Measurements from ENCODE around the gene MPZL3.
A peak's percentile ranks its signal among the peaks of the same experiment; 100 is the strongest.

MPZL3 gene

GRCh38 chr11:118265954-118266353 lies 13.8 kb upstream of the MPZL3 start:
- TF ChIP-seq ZFX (IDR thresholded peaks at IDR 0.05; ENCODE audit: borderline replicate concordance) (no peak), CTCF (IDR thresholded peaks at IDR 0.05) (no peak)

GRCh38 chr11:118264569-118265465 lies 12.7 kb upstream of the MPZL3 start:
- H3K27ac ChIP-seq = peak overlapping the region; percentile 85
- TF ChIP-seq CTCF (IDR thresholded peaks at IDR 0.05) = no peak
- TF ChIP-seq ZFX (IDR thresholded peaks at IDR 0.05; ENCODE audit: borderline replicate concordance) = no peak

More at GRCh38 chr11:118265954-118266353, 13.8 kb upstream of the MPZL3 start:
- H3K27ac ChIP-seq = no peak overlapping the region

GRCh38 chr11:118263695-118264568 lies 11.8 kb upstream of the MPZL3 start, which contains the start of gene MPZL2:
MPZL2 (minus strand) TSS chr11:118264297; CDS start chr11:118264153, 144 bp downstream.
- H3K27ac ChIP-seq = peak within 1 kb of the TSS; percentile 85
- peak; percentile 40 for TF ChIP-seq CTCF (IDR thresholded peaks at IDR 0.05)
- TF ChIP-seq ZFX (IDR thresholded peaks at IDR 0.05; ENCODE audit: borderline replicate concordance) = no peak

GRCh38 chr11:118263112-118263511 lies 10.9 kb upstream of the MPZL3 start:
- TF ChIP-seq ZFX (IDR thresholded peaks at IDR 0.05; ENCODE audit: borderline replicate concordance) = no peak
- TF ChIP-seq CTCF (IDR thresholded peaks at IDR 0.05) = no peak
- H3K27ac ChIP-seq = peak overlapping the region; percentile 85

GRCh38 chr11:118260353-118260752 lies 8.2 kb upstream of the MPZL3 start:
- no peak for TF ChIP-seq CTCF (IDR thresholded peaks at IDR 0.05)
- no peak for TF ChIP-seq ZFX (IDR thresholded peaks at IDR 0.05; ENCODE audit: borderline replicate concordance)
- no peak overlapping the region for H3K27ac ChIP-seq

- no peak overlapping the region for H3K27ac ChIP-seq
- no peak for TF ChIP-seq CTCF (IDR thresholded peaks at IDR 0.05)
- TF ChIP-seq ZFX (IDR thresholded peaks at IDR 0.05; ENCODE audit: borderline replicate concordance) = no peak
These were observed 7.0 kb upstream of the MPZL3 start for GRCh38 chr11:118259138-118259537.
